ENCODE results near the gene RFXANK. TPM values are rescaled to one million over a fixed set of nuclear protein-coding genes. Genes with fewer than 3 reads are reported as not detected.
A peak's percentile ranks its signal among the peaks of the same experiment; 100 is the strongest.

RFXANK gene
- total and polyA plus RNA-seq, 8 donors, result 21.0 to 111 (median 31.5) TPM

DNA sequence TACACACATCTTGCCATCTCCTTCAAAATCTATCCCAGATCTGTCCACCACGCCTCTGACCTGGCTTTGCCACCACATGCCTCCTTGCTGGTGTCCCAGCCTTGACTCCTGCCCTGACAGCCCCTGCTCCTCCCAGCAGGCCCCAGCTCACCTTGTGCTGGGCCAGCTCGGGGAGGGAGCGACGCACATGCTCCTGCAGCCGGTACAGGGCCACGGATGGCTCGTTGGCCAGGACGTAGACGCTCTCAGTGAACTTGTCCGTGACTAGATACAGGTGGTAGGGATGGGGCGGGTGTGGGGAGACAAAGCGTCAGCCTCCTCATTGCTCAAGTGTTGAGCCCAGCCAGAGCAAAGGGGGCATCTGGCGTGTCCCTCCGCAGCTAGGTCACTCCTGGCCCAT, 5.3 kb upstream of the RFXANK start:
- Histone ChIP-seq H3K27me3 (no peaks in the 10 kb centered on the region), H3K4me1 (peaks cover 11 to 20% (median 13%) of the 10 kb centered on the region in 3 donors), H3K4me3 (no peak overlapping the region), H3K27ac (no peak overlapping the region), H3K36me3 (no peaks in the 10 kb centered on the region), H3K9me3 (no peaks in the 10 kb centered on the region)
- intact Hi-C loops (cut with DNase I), result no loop called here
- ATAC-seq (no peak), DNase-seq (no peak), FAIRE-seq (no peak)
- 91 to 95% methylated on average over 14 of the region's 14 CpGs for WGBS, 2 donors
- TF ChIP-seq, protein P1, sequence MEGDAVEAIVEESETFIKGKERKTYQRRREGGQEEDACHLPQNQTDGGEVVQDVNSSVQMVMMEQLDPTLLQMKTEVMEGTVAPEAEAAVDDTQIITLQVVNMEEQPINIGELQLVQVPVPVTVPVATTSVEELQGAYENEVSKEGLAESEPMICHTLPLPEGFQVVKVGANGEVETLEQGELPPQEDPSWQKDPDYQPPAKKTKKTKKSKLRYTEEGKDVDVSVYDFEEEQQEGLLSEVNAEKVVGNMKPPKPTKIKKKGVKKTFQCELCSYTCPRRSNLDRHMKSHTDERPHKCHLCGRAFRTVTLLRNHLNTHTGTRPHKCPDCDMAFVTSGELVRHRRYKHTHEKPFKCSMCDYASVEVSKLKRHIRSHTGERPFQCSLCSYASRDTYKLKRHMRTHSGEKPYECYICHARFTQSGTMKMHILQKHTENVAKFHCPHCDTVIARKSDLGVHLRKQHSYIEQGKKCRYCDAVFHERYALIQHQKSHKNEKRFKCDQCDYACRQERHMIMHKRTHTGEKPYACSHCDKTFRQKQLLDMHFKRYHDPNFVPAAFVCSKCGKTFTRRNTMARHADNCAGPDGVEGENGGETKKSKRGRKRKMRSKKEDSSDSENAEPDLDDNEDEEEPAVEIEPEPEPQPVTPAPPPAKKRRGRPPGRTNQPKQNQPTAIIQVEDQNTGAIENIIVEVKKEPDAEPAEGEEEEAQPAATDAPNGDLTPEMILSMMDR (IDR thresholded peaks at IDR 0.05), result no peak

- Histone ChIP-seq H3K4me3 (peak overlapping the region; percentile 68 to 93 (median 80)), H3K27ac (peak overlapping the region; percentile 98 to 100 (median 99)), H3K4me1 (peaks cover 11 to 20% (median 18%) of the 10 kb centered on the region in 3 donors), H3K36me3 (no peaks in the 10 kb centered on the region), H3K27me3 (no peaks in the 10 kb centered on the region), H3K9me3 (no peaks in the 10 kb centered on the region)
- intact Hi-C loops (cut with DNase I), result no loop called here
- DNase-seq, result no peak
- FAIRE-seq, result no peak
- TF ChIP-seq, protein P1 (IDR thresholded peaks at IDR 0.05), result no peak
- 0% methylated on average over 17 of the region's 17 CpGs for WGBS, 2 donors
- ATAC-seq, result no peak
These were observed 335 bp upstream of the RFXANK start for GRCh38 chr19:19191768-19192077.

DNA sequence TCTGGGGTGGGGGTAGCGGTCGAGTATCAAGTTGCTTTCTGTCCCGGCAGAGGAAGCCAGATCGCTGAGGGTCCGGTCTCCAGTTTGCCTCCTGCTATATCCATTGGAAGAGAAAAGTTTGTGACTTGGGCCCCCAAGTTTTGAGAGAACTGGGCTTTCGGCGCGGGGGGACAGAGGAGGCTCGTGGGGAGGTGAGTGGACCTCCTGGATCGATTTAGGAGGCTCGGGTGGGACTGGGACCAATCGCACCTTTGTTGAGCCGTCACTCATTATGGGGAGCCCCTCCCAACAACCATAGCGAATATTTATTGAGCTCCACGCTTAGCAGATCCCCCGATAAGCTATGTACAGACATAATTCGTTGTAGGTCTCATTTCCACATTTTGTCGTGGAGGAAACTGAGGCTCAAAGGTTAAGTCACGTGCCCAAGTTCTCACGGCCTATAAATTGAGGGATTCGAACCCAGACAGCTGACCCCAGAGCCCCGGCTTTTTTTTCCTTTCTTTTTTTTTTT, 909 bp downstream of the RFXANK start:
- no peaks in the 10 kb centered on the region for H3K36me3 ChIP-seq
- no peak for ATAC-seq
- H3K4me3 ChIP-seq, result peak overlapping the region; percentile 48 to 93 (median 80)
- intact Hi-C loops (cut with DNase I), result no loop called here
- H3K27me3 ChIP-seq, result no peaks in the 10 kb centered on the region
- peaks cover 11 to 20% (median 18%) of the 10 kb centered on the region in 3 donors for H3K4me1 ChIP-seq
- FAIRE-seq, result no peak
- no peak for DNase-seq
- H3K27ac ChIP-seq, result peak overlapping the region; percentile 24 to 100 (median 99)
- 0 to 1% methylated on average over 22 of the region's 22 CpGs for WGBS, 2 donors
- TF ChIP-seq, protein P1 (IDR thresholded peaks at IDR 0.05), result no peak
- H3K9me3 ChIP-seq, result no peaks in the 10 kb centered on the region

- 73 to 84% methylated on average over 5 of the region's 5 CpGs for WGBS, 2 donors
- peaks cover 11 to 20% (median 18%) of the 10 kb centered on the region in 3 donors for H3K4me1 ChIP-seq
- no peaks in the 10 kb centered on the region for H3K36me3 ChIP-seq
- no peak for FAIRE-seq
- TF ChIP-seq, protein P1 (IDR thresholded peaks at IDR 0.05), result no peak
- intact Hi-C loops (cut with DNase I), result no loop called here
- no peak overlapping the region for H3K4me3 ChIP-seq
- ATAC-seq, result no peak
- H3K27me3 ChIP-seq, result no peaks in the 10 kb centered on the region
- no peak for DNase-seq
- no peak overlapping the region for H3K27ac ChIP-seq
- no peaks in the 10 kb centered on the region for H3K9me3 ChIP-seq
These were observed 1.9 kb downstream of the RFXANK start for GRCh38 chr19:19193926-19194325.

DNA sequence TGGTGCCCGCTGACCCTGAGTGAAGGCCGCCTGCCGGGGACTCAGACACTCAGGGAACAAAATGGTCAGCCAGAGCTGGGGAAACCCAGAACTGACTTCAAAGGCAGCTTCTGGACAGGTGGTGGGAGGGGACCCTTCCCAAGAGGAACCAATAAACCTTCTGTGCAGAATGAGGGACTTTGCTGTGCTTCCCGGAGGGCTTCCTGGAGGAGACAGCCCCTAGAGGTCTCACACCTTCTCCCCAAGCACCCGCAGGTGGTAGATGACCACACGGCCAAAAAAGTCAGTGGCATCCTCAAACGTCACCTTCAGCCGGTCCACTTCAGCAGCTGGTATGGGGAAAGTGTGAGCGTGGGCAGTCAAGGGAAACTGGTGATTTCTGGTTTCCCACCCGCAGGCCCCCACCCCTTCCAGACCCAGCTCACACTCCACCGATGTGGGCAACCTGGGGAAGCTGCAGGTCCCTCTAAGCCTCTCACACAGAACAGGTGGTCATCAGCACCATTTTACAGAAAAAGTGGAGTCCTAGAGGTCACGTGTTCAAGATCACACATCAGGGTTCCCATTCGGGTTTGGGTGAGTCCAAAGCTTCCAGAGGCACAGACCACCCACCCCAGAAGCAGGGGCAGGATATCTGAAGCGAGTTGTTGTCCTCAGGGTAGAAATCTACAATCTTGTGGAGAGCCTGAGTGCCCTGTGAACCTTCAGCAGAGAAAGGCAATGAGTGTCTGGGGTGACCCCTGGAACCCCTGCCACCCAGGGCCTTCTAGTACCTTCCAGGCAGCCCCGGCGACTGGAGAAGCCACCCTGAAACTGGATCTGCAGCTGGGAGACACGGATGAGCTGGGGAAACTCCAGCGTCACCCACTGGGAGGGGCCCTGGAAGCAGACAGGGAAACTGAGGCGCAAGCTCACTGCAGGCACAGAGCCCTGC, 9.9 kb downstream of the RFXANK start:
- H3K4me1 ChIP-seq, result peaks cover 0 to 7% (median 5%) of the 10 kb centered on the region in 3 donors
- no peaks in the 10 kb centered on the region for H3K36me3 ChIP-seq
- FAIRE-seq, result no peak
- no peaks in the 10 kb centered on the region for H3K9me3 ChIP-seq
- H3K27ac ChIP-seq, result no peak overlapping the region
- no peak for ATAC-seq
- no peaks in the 10 kb centered on the region for H3K27me3 ChIP-seq
- intact Hi-C loops (cut with DNase I), result no loop called here
- no peak for DNase-seq
- peak overlapping the region; percentile 51 to 73 (median 58) for H3K4me3 ChIP-seq
- TF ChIP-seq, protein P1 (IDR thresholded peaks at IDR 0.05), result no peak
- 73 to 78% methylated on average over 19 of the region's 19 CpGs for WGBS, 2 donors
